Colonic mucosa (tissue), 4 donors: ENCODE measurements around the gene IP6K3. TPM values are rescaled to one million over a fixed set of nuclear protein-coding genes. Genes with fewer than 3 reads are reported as not detected.

Experiments
- DNase-seq: peaks from one replicate; pipeline ENCODE4 v3.0.0-alpha.2; 2020
- H3K27ac ChIP-seq: fragments of 200-600 bp; one replicate; pipeline ENCODE4 v1.8.0; 2021
- H3K27me3 ChIP-seq: fragments of 200-600 bp; one replicate; pipeline ENCODE4 v1.8.0; 2021
- H3K36me3 ChIP-seq: fragments of 200-600 bp; one replicate; pipeline ENCODE4 v1.8.0; 2021
- H3K4me1 ChIP-seq: fragments of 200-600 bp; one replicate; pipeline ENCODE4 v1.8.0; 2021; ENCODE audit warnings: mild to moderate bottlenecking
- H3K4me3 ChIP-seq: fragments of 200-600 bp; one replicate; pipeline ENCODE4 v1.8.0; 2021
- H3K9ac ChIP-seq, 2 donors: one replicate each; pipeline ENCODE4 v1.7.0; 2013; ENCODE audit warnings: control low read depth in 2 of 2, low read depth in 2 of 2, low read length in 2 of 2
- H3K9me3 ChIP-seq: fragments of 200-600 bp; one replicate; pipeline ENCODE4 v1.8.0; 2021
- intact Hi-C: fragments of 100-400 bp; cut with DNase I; formaldehyde crosslinking; loops from one replicate; pipeline ENCODE4 v1.14.1; 2022
- total RNA-seq, 2 donors: library from RNA; stranded (reverse); fragmentation: NEBNext Ultra II Directional in 1 of 2; extraction: Animal tissue kit (Norgen Biotek cat#: 25700) in 1 of 2; gene quantifications; one replicate each; pipeline ENCODE4 v1.2.1, GENCODE V29; 2021
- TF ChIP-seq, protein P1 (sequence below): fragments of 200-600 bp; IDR thresholded peaks from one replicate; pipeline ENCODE4 v1.8.0; 2022; ENCODE audit warnings: antibody characterized with exemption, mild to moderate bottlenecking
- donor health status: healthy.
- donor health status: DM: no; HTN: no; CAD: no.
- donor health status: DM: no; HTN: no; CAD: no.

The IP6K3 gene
- total RNA-seq, 2 donors from 2014 or later, result 0.17 to 0.29 TPM

DNA sequence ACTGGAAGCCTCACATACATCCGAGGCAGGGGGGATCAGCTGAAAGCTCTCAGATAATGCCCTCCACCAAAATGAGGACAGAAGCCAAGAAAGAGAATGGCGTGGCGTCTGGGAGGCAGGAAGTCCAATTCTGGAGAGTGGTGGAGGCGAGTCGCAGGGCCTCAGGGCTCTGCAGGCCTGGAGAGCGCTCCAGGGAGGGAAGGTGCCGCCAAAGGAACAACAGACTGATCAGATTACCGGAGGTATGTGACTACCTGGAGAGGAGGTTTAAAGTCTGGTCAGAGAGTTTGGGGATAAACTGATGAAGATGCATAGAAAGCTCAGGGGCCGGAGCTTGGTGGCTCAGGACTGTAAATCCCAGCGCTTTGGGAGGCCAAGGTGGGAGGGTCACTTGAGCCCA is 11.2 kb upstream of the IP6K3 start:
- Histone ChIP-seq H3K36me3 (no peaks in the 10 kb centered on the region), H3K4me1 (no peaks in the 10 kb centered on the region), H3K9ac (no peak overlapping the region), H3K9me3 (no peaks in the 10 kb centered on the region), H3K4me3 (no peak overlapping the region), H3K27ac (no peak overlapping the region), H3K27me3 (no peaks in the 10 kb centered on the region)
- no peak for DNase-seq
- intact Hi-C loops, result no loop called here
- TF ChIP-seq, protein P1, sequence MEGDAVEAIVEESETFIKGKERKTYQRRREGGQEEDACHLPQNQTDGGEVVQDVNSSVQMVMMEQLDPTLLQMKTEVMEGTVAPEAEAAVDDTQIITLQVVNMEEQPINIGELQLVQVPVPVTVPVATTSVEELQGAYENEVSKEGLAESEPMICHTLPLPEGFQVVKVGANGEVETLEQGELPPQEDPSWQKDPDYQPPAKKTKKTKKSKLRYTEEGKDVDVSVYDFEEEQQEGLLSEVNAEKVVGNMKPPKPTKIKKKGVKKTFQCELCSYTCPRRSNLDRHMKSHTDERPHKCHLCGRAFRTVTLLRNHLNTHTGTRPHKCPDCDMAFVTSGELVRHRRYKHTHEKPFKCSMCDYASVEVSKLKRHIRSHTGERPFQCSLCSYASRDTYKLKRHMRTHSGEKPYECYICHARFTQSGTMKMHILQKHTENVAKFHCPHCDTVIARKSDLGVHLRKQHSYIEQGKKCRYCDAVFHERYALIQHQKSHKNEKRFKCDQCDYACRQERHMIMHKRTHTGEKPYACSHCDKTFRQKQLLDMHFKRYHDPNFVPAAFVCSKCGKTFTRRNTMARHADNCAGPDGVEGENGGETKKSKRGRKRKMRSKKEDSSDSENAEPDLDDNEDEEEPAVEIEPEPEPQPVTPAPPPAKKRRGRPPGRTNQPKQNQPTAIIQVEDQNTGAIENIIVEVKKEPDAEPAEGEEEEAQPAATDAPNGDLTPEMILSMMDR, result no peak

DNA sequence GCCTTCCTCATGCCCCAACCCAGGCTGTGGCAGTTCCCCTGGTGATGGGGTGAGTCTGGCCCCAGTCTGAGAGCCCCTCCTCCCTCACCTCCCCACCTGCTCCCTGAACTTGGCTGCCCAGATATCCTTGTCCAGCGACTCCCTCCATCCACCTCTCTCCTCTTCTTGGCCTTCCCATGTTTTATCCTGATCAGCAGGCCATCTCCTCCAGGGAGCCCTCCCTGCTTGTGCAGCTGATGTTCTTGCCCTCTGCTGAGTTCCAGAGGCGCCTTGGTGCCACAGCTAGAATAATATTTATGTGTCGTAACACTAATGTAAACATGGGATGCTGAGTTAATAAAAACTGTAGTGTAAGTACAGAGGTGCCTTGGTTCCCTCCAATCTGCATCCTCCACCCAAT is 10.4 kb upstream of the IP6K3 start:
- intact Hi-C loops, result no loop called here
- peaks cover 3% of the 10 kb centered on the region for H3K4me1 ChIP-seq
- no peaks in the 10 kb centered on the region for H3K36me3 ChIP-seq
- TF ChIP-seq, protein P1, result no peak
- no peak overlapping the region for H3K27ac ChIP-seq
- no peak overlapping the region for H3K9ac ChIP-seq
- H3K9me3 ChIP-seq, result no peaks in the 10 kb centered on the region
- H3K27me3 ChIP-seq, result no peaks in the 10 kb centered on the region
- DNase-seq, result no peak
- H3K4me3 ChIP-seq, result no peak overlapping the region

DNA sequence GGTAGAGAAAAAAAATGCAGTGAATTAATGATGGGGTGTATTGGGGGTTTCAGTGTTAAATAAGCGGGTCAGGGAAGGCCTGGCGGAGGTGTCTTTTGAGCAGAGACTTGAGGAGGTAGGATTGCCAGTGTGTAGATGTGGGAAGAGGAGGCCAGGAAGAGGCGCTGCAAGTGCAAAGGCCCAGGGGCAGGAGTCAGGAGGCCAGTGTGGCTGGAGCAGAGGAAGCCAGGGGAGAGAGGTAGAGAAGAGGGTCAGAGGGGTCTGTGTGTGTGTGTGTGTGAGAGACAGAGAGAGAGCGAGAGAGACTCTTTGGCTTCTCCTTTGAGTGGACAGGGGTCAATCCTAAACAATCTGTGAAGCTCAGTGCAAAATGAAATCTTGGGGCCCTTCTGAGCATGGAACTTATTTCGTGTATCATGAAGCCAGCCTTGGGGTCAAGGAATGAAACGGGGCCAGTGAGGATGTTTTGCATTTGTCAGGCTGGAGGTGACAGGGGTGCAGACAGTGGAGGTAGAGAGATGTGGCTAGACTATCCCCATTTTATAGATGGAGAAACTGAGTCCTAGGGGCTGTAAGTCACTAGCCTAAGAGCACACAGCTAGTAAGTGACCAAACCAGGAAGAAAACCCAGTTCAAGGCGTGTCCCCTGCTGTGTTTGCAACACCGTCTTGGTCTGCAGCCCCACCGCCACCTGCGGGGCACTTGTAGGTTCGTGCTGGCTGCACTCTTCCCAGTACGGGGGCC is 9.7 kb upstream of the IP6K3 start:
- no peak for DNase-seq
- Histone ChIP-seq H3K4me3 (no peak overlapping the region), H3K27ac (no peak overlapping the region), H3K27me3 (no peaks in the 10 kb centered on the region), H3K9ac (no peak overlapping the region), H3K4me1 (peaks cover 9% of the 10 kb centered on the region), H3K36me3 (no peaks in the 10 kb centered on the region), H3K9me3 (no peaks in the 10 kb centered on the region)
- TF ChIP-seq, protein P1, result no peak
- intact Hi-C loops, result no loop called here

DNA sequence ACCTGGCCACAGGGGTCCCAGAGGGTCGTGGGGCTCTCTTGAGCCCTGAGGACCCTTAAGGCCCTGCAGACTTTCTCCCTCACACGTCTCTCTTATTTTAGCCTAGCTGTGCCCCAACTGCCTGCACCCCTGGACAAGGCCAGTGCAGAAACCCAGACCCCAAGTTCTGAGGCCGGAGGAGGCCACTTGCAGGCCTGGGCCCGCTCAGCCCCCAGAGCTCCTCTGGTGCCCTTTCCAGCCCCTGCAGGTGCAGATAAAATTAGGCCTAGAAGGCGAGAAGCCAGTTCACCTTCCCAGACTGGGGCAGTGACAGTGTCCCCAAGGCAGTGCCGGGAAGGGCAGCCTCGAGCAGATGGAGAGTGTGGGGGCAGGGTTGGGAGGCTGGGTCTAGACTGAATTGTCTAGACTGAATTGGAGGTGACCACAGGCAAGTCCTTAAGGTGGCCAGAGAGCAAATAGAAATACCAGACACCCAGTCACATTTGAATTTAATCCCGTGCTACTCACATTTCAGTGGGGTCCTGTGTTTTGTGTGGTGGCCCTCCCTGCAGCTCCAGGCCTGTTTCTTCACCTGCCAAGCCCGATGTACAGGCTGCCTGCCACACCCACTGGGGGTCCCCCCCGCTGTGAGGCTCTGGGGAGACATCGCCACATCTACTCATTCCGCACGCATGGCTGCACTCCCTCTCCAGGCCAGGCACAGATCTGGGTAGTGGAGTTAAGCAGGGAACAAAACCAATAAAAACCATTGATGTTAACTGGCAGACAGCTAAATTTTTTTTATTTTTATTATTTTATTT is 8.6 kb upstream of the IP6K3 start:
- no peaks in the 10 kb centered on the region for H3K9me3 ChIP-seq
- no peak overlapping the region for H3K27ac ChIP-seq
- intact Hi-C loops, result no loop called here
- H3K27me3 ChIP-seq, result no peaks in the 10 kb centered on the region
- TF ChIP-seq, protein P1, result no peak
- H3K36me3 ChIP-seq, result no peaks in the 10 kb centered on the region
- peaks cover 9% of the 10 kb centered on the region for H3K4me1 ChIP-seq
- H3K9ac ChIP-seq, result no peak overlapping the region
- no peak overlapping the region for H3K4me3 ChIP-seq
- DNase-seq, result no peak

DNA sequence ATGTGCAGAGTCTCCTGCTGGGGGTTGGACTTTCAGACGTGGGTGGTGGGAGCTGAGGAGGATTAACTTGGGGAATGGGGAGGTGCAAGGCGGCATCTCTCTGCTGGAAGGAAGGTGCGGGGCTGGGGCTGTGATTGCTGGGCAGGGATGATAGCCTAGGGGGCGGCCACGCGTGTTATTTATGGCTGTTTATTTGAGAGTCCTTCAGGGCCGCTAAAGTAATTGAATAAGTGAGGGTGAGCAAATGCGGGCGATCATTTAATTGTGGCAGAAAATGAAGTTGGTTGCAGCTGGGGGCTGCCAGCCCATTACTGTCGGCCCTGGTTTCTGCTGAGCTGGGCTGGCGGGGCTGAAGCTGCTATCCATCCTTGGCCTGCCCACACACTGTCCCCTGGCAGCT is 7.5 kb upstream of the IP6K3 start:
- no peaks in the 10 kb centered on the region for H3K9me3 ChIP-seq

More for the DNA sequence above, 7.5 kb upstream of the IP6K3 start:
- Histone ChIP-seq H3K27me3 (no peaks in the 10 kb centered on the region), H3K4me1 (peaks cover 9% of the 10 kb centered on the region), H3K9ac (no peak overlapping the region), H3K36me3 (no peaks in the 10 kb centered on the region), H3K27ac (no peak overlapping the region), H3K4me3 (no peak overlapping the region)
- TF ChIP-seq, protein P1, result no peak
- DNase-seq, result no peak
- intact Hi-C loops, result no loop called here
